Stimulated activated CD4-positive, alpha-beta T cell treated with anti-CD3 and anti-CD28 coated beads, TNF-alpha, amount 100 ng/mL, for 24 hours (primary cell): ENCODE data around the gene ARHGAP26.
A peak's percentile ranks its signal among the peaks of the same experiment; 100 is the strongest.

ENCODE experiments used
- DNase-seq, 3 experiments: peaks; one replicate each; pipeline ENCODE4 v3.0.0-alpha.2; 2020; ENCODE audit warnings: low read depth in 3 of 3

The ARHGAP26 gene

GRCh38 chr5:143013176-143013891 lies 243.2 kb downstream of the ARHGAP26 start:
- DNase-seq: no peak

- DNase-seq: peak in 1 of 3 experiments; percentile 33
These were observed 244.0 kb downstream of the ARHGAP26 start for GRCh38 chr5:143014017-143014651.

- peak in 1 of 3 experiments; percentile 20 for DNase-seq
These were observed 246.8 kb downstream of the ARHGAP26 start for GRCh38 chr5:143016777-143017516.

- no peak for DNase-seq
These were observed 247.4 kb downstream of the ARHGAP26 start for GRCh38 chr5:143017541-143017940.

- DNase-seq: no peak
These were observed 247.8 kb downstream of the ARHGAP26 start for GRCh38 chr5:143017992-143018391.

- no peak for DNase-seq
These were observed 249.0 kb downstream of the ARHGAP26 start for GRCh38 chr5:143019157-143019556.

GRCh38 chr5:143019614-143020515 lies 249.7 kb downstream of the ARHGAP26 start:
- no peak for DNase-seq

- no peak for DNase-seq
These were observed 251.4 kb downstream of the ARHGAP26 start for GRCh38 chr5:143021595-143021994.

- peak in 1 of 3 experiments; percentile 49 for DNase-seq
These were observed 253.4 kb downstream of the ARHGAP26 start for GRCh38 chr5:143023411-143024096.

GRCh38 chr5:143024228-143024920 lies 254.2 kb downstream of the ARHGAP26 start:
- DNase-seq: no peak

GRCh38 chr5:143025376-143025775 lies 255.2 kb downstream of the ARHGAP26 start:
- DNase-seq: no peak

GRCh38 chr5:143025971-143026370 lies 255.8 kb downstream of the ARHGAP26 start:
- no peak for DNase-seq

GRCh38 chr5:143026380-143026779 lies 256.2 kb downstream of the ARHGAP26 start:
- no peak for DNase-seq

- DNase-seq: no peak
These were observed 259.1 kb downstream of the ARHGAP26 start for GRCh38 chr5:143029293-143029692.

GRCh38 chr5:143030349-143030748 lies 260.2 kb downstream of the ARHGAP26 start:
- no peak for DNase-seq

GRCh38 chr5:143031781-143032580 lies 261.8 kb downstream of the ARHGAP26 start:
- DNase-seq: no peak

- no peak for DNase-seq
These were observed 262.3 kb downstream of the ARHGAP26 start for GRCh38 chr5:143032581-143032836.

GRCh38 chr5:143033535-143034250 lies 263.5 kb downstream of the ARHGAP26 start:
- DNase-seq: no peak
